Fibroblast of skin of right biceps (primary cell): Measurements from ENCODE around the gene RTN4RL1.

Source experiments
- DNase-seq: peaks from one replicate; pipeline ENCODE4 v3.0.0-alpha.2; 2013

Gene RTN4RL1

GRCh38 chr17:1976000-1976682, 49.0 kb downstream of the RTN4RL1 start:
- DNase-seq, result no peak

GRCh38 chr17:1975573-1975972, 49.6 kb downstream of the RTN4RL1 start:
- no peak for DNase-seq

GRCh38 chr17:1972487-1973160, 52.5 kb downstream of the RTN4RL1 start:
- DNase-seq, result peak; percentile 31

- no peak for DNase-seq
Measured at GRCh38 chr17:1970843-1971384, 54.2 kb downstream of the RTN4RL1 start.

- DNase-seq, result no peak
Measured at GRCh38 chr17:1969712-1970111, 55.4 kb downstream of the RTN4RL1 start.

GRCh38 chr17:1967213-1967612, 57.9 kb downstream of the RTN4RL1 start:
- DNase-seq, result no peak

GRCh38 chr17:1966274-1967086, 58.7 kb downstream of the RTN4RL1 start:
- no peak for DNase-seq

GRCh38 chr17:1965556-1966273, 59.4 kb downstream of the RTN4RL1 start:
- DNase-seq, result peak; percentile 74

- no peak for DNase-seq
Measured at GRCh38 chr17:1963250-1963649, 61.9 kb downstream of the RTN4RL1 start.

GRCh38 chr17:1961189-1961588, 63.9 kb downstream of the RTN4RL1 start:
- DNase-seq, result no peak

- DNase-seq, result no peak
Measured at GRCh38 chr17:1960545-1960912, 64.6 kb downstream of the RTN4RL1 start.

- no peak for DNase-seq
Measured at GRCh38 chr17:1959871-1960544, 65.1 kb downstream of the RTN4RL1 start.

GRCh38 chr17:1958134-1958881, 66.8 kb downstream of the RTN4RL1 start:
- no peak for DNase-seq

GRCh38 chr17:1957037-1957436, 68.1 kb downstream of the RTN4RL1 start:
- peak; percentile 21 for DNase-seq

- no peak for DNase-seq
Measured at GRCh38 chr17:1956134-1956533, 69.0 kb downstream of the RTN4RL1 start.

GRCh38 chr17:1953831-1954230, 71.3 kb downstream of the RTN4RL1 start:
- DNase-seq, result no peak

GRCh38 chr17:1951920-1952319, 73.2 kb downstream of the RTN4RL1 start:
- DNase-seq, result no peak

GRCh38 chr17:1949754-1950153, 75.4 kb downstream of the RTN4RL1 start:
- no peak for DNase-seq

- no peak for DNase-seq
Measured at GRCh38 chr17:1948517-1948825, 76.7 kb downstream of the RTN4RL1 start.

- DNase-seq, result no peak
Measured at GRCh38 chr17:1947743-1948516, 77.2 kb downstream of the RTN4RL1 start.

- no peak for DNase-seq
Measured at GRCh38 chr17:1947229-1947742, 77.8 kb downstream of the RTN4RL1 start.
